ENCODE results near the gene APBB1.

DNA sequence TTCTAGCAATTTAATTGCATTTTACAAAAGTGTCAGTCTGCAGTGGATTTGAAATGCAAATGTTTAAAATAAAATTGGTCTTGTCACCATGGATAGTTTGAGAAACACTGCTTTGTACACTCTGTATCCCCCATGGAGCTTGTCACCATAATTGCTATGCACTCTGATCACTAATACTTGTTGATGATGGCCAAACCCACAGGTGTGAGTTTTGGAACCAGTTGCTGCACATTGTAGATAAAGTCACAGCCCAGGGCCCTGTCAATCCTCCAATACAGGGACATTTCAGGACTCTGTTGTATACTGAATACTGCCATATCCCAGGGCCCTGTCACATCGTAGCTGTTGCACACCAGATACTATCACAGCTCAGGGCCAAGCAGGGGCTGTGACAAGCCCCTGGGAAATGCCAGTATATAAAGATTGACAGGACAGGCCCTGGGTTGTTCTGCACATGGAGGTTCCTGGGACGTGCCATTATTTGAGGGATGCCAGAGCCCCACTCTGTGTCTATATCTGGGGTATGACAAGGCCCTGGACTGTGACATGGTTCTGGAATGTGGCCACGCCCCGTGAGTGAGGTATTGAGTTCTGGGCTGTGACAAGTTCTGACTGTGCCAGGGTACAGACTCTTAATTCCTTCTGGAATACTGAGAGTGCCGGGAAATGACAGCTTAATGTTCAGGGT, 56.6 kb downstream of the APBB1 start:
- TF ChIP-seq CTCF (IDR thresholded peaks at IDR 0.05; ENCODE audit: low read length) (no peak), EZH2 (IDR thresholded peaks at IDR 0.05; ENCODE audit: borderline replicate concordance, low read length) (no peak)

Measured in OCI-LY1 (cell line).